ENCODE measurements around the gene TMEM161A.

TMEM161A gene

DNA sequence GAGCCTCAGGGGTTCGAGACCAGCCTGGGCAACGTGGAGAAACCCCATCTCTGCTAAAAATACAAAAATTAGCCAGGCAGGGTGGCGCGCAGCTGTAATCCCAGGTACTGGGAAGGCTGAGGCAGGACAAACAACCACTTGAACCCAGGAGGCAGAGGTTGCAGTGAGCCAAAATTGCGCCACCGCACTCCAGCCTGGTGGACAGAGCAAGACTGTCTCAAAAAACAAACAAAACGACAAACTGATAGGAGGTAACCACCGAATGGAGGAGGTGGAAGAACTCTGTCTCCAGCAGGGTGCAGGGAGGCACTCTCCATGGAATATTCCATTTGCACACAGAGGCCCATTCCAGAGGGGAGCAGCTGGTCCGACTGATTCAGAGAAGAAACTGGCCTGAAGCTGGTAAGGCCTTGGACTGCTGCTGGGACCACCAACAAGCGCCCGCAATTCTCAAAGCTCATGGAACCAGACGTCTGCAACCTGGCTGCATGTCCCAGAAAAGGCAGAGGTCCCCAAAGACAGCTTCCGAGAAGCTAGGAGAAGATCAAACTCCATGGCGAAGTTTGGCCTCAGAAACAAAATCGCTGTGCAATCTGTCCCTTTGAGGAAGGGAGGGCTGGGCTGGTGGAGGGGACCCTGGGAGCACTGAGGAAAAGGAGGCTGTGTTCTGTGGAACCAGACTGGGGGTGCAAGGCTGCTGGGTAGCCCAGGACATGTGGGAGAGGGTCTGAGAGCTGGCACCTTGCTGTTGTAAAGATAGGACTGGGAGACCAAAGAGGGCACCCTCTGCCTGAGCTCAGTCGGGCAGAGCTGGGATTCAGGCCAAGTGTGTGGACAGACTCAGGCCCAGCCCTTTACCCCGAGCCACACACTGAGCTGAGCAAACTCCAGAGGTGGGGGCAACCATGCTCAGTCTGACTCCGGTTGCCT lies 39.3 kb downstream of the TMEM161A start:
- H3K9me3 Mint-ChIP-seq = no peaks in the 10 kb centered on the region

DNA sequence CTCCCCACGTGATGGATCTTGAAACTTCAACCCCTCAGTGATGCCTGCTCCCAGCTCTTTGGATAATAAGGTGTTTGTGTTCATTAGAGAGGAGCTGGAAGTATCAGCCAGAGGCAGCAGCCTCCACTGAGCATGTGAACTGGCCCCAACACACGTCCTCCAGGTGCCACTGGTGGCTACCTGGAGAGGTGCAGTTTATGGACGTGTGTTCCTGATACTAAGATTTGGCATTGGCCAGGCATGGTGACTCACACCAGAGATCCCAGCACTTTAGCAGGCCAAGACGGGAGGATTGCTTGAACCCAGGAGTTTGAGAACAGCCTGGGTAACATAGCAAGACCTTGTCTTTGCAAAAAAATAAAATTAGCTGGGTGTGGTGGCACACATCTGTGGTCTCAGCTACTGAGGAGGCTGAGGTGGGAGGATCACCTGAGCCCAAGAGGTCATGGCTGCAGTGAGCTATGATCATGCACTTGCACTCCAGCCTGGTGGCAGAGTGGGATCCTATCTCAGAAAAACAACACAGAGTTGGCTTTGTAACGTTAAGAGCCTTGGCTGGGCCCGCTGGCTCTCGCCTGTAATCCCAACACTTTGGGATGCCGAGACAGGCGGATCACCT lies 40.1 kb downstream of the TMEM161A start:
- no peaks in the 10 kb centered on the region for H3K4me1 Mint-ChIP-seq
- H3K4me3 Mint-ChIP-seq = no peak overlapping the region
- no peaks in the 10 kb centered on the region for H3K9me3 Mint-ChIP-seq
- peaks cover 13% of the 10 kb centered on the region for H3K36me3 Mint-ChIP-seq
- H3K27me3 Mint-ChIP-seq = no peaks in the 10 kb centered on the region
- no peak overlapping the region for H3K27ac Mint-ChIP-seq
- ATAC-seq = no peak

More for the DNA sequence above, 39.3 kb downstream of the TMEM161A start:
- Mint-ChIP-seq H3K36me3 (peaks cover 13% of the 10 kb centered on the region), H3K27ac (no peak overlapping the region), H3K4me1 (no peaks in the 10 kb centered on the region), H3K27me3 (no peaks in the 10 kb centered on the region), H3K4me3 (no peak overlapping the region)
- no peak for ATAC-seq

DNA sequence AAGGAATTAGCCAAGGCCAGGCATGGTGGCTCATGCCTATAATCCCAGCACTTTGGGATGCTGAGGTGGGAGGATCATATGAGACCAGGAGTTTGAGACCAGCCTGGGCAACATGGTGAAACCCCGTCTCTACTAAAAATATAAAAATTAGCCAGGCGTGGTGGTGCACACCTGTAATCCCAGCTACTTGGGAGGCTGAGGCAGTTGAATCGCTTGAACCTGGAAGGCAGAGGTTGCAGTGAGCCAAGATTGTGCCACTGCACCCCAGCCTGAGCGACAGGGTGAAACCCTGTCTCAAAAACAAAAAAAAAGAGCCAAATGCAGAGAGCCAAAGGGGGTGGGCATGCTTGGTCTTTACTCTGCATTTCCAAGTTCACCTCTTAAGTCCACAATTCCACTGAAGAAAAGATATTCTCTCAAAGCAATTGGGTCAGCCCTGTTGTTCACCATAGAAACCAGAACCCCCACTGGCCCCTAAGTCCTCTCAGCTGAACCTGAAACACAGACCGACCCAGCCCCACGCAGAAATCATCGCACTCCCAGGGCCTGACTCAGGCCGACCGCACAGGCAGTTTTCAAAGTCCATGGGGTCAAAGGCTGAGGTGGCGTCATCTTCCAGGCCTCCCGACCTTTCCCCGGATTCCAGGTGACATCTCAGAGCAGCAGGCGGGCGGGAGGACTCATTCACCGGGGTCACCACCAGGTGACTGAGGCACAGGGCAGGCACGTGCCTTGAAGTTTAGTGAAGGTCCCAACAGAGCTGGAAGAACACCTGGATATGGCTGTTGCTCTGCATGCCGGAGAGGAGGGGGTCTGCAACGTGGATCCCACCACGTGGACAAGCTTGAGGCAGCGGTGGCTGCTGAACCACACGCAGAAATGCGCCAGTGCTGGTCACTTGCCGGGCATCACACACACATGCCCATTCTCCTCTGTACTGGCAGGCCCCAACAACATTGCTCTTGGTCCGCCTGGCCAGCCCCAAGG lies 41.3 kb downstream of the TMEM161A start:
- no peak overlapping the region for H3K27ac Mint-ChIP-seq
- no peaks in the 10 kb centered on the region for H3K4me1 Mint-ChIP-seq
- peaks cover 13% of the 10 kb centered on the region for H3K36me3 Mint-ChIP-seq
- no peaks in the 10 kb centered on the region for H3K27me3 Mint-ChIP-seq
- ATAC-seq = no peak
- H3K9me3 Mint-ChIP-seq = no peaks in the 10 kb centered on the region
- no peak overlapping the region for H3K4me3 Mint-ChIP-seq

DNA sequence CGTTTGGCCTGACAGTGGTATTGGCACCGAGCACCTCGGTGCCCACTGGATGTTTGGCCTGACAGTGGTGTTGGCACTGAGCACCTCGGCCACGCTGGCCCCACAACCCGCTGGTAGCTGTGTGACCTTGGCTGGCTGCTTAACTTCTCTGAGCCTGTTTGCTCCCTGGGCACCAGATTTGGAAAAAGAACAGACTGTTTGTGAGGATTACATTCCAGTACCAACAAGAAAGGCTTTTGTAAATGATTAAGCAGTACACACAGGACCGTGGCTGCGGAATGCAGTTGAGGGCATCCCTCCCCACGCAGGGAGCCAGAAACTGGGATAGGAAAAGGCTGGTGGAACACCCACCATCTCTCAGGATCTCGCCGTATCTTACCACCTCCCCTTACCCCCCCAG lies 42.6 kb downstream of the TMEM161A start:
- Mint-ChIP-seq H3K9me3 (no peaks in the 10 kb centered on the region), H3K27ac (no peak overlapping the region), H3K4me3 (no peak overlapping the region), H3K27me3 (no peaks in the 10 kb centered on the region), H3K36me3 (peaks cover 12% of the 10 kb centered on the region), H3K4me1 (no peaks in the 10 kb centered on the region)
- no peak for ATAC-seq

DNA sequence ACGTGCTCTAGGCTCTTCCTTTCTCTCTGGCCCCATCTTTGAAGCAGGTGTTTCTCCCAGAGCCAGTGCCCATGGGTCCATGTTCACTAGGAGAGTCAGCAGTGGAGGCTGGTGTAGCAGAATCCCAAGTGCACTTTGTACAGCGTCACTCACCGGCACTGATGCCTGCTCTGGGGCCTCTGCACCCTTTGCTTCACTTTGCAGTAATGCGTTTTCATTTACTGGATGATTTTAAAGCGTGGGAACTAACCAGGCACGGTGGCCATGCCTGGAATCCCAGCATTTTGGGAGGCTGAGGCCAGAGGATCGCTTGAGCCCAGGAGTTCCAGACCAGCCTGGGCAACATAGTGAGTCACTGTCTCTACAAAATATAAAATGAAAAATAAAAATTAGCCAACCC lies 43.8 kb downstream of the TMEM161A start:
- Mint-ChIP-seq H3K36me3 (peaks cover 6% of the 10 kb centered on the region), H3K4me3 (no peak overlapping the region), H3K4me1 (no peaks in the 10 kb centered on the region), H3K9me3 (no peaks in the 10 kb centered on the region), H3K27ac (no peak overlapping the region), H3K27me3 (no peaks in the 10 kb centered on the region)
- ATAC-seq = no peak

DNA sequence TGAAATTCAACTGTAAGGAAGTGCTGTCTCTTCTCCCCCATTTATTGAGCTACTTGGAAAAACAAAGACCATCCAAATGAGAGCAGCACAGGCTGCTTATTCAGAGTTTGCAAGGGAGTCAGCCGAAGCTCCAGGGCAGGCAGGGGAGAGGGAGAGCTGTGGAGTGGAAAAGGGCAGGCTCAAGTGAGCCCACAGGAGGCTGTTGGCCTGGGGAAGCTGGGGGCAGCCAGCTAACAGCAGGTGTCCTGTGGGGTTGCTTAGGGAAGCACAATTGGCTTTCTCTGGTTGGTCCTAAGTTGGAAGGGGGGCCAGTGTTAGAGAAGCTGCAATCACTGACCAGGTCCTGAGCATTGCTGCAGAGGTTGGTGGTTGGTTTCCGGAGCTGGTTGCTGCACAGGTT lies 50.6 kb downstream of the TMEM161A start:
- ATAC-seq = no peak
- peak overlapping the region; percentile 31 for H3K27ac Mint-ChIP-seq
- H3K36me3 Mint-ChIP-seq = peaks cover 5% of the 10 kb centered on the region
- H3K4me1 Mint-ChIP-seq = peaks cover 20% of the 10 kb centered on the region
- H3K27me3 Mint-ChIP-seq = no peaks in the 10 kb centered on the region
- H3K9me3 Mint-ChIP-seq = no peaks in the 10 kb centered on the region
- H3K4me3 Mint-ChIP-seq = no peak overlapping the region

DNA sequence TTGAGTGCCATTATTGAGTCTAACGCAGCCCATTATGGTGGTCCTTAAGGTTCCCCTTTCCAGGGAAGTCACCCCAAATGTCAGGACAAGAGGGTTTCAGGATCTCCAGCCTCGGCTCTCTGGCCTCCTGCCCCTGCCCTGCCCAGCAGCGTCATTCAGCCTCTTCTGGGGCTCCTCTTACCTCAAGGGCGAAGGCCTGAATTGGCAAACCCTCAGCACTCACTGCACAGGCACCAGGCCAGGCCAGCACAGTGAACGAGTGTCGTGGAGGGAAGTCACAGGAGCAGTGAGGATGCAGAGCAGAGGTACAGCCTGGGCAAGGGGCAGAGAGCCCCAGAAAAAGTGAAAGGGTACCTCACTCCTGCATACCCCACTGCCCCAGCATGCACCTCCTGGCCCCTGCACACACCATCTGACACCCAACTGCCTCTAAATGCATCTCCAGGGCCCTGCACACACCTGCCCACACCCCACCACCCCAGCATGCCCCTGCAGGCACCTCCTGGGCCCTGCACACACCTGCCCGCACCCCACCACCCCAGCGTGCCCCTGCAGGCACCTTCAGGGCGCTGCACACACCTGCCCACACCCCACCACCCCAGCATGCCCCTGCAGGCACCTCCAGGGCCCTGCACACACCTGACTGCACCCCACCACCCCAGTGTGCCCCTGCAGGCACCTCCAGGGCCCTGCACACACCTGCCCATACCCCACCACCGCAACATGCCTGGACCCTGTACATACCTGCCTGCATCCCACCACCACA lies 54.7 kb downstream of the TMEM161A start:
- ATAC-seq = peak; percentile 8

DNA sequence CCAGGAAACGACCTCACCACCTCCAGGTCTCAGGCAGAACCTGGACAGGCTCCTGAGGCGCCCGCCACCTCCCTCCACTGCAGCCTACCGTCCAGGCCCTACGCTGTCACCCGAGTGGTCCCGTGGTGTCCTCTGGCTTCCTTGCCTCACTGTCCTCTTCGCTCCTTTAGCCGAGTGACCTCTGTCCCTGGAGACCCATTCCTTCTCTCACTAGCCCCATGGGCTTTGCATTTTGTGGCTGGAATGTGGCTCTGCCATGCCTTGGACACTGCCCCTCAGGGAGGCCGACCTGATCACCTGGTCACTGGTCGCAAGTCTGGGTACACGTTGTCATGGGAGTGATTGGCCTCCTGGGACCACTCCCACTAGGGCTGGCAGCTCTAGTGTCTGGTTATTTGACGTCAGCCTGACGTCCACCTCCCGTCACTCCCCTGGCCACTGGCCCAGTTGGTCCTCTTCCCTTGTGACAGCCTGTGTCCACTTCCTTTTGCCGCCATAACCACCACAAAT lies 56.6 kb downstream of the TMEM161A start:
- Mint-ChIP-seq H3K9me3 (no peaks in the 10 kb centered on the region), H3K27ac (peak overlapping the region; percentile 44), H3K4me1 (peaks cover 52% of the 10 kb centered on the region), H3K27me3 (no peaks in the 10 kb centered on the region), H3K4me3 (no peak overlapping the region), H3K36me3 (peaks cover 36% of the 10 kb centered on the region)
- no peak for ATAC-seq

More for the DNA sequence above, 54.7 kb downstream of the TMEM161A start:
- Mint-ChIP-seq H3K4me1 (peaks cover 45% of the 10 kb centered on the region), H3K36me3 (peaks cover 17% of the 10 kb centered on the region), H3K9me3 (no peaks in the 10 kb centered on the region), H3K27me3 (no peaks in the 10 kb centered on the region), H3K4me3 (no peak overlapping the region), H3K27ac (no peak overlapping the region)

DNA sequence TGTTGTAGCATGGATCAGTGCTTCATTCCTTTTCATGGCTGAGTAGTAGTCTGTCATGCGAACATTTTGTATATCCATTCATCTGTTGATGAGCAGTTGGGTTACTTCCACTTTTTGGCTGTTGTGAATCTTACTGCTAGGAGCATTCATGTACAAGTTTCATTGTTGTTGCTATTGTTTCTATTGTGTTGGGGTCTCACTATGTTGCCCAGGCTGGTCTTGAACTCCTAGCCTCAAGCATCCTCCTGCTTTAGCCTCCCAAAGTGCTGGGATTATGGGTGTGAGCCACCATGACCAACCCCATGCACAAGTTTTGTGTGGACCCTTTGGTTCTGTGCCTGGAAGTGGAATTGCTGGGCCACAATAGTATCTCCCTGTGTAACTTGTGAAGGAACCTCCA lies 58.7 kb downstream of the TMEM161A start:
- no peak overlapping the region for H3K4me3 Mint-ChIP-seq
- no peaks in the 10 kb centered on the region for H3K27me3 Mint-ChIP-seq
- peaks cover 37% of the 10 kb centered on the region for H3K36me3 Mint-ChIP-seq
- no peak overlapping the region for H3K27ac Mint-ChIP-seq
- H3K9me3 Mint-ChIP-seq = no peaks in the 10 kb centered on the region
- ATAC-seq = no peak
- H3K4me1 Mint-ChIP-seq = peaks cover 58% of the 10 kb centered on the region

DNA sequence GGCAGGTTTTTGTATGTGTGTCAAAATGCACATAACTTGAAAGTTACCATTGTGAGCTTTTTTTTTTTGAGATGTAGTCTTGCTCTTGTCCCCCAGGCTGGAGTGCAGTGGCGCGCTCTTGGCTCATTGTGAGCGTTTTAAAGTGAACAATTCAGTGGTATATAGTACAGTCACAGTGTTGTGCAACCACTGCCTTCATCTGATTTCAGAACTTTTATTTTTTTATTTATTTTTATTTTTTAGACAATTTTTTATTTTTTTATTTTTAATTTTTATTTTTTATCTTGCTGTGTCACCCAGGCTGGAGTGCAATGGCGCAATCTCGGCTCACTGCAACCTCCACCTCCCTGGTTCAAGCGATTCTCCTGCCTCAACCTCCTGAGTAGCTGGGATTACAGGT lies 59.5 kb downstream of the TMEM161A start:
- Mint-ChIP-seq H3K4me3 (no peak overlapping the region), H3K36me3 (peaks cover 32% of the 10 kb centered on the region), H3K27me3 (no peaks in the 10 kb centered on the region), H3K4me1 (peaks cover 58% of the 10 kb centered on the region), H3K27ac (no peak overlapping the region), H3K9me3 (no peaks in the 10 kb centered on the region)
- no peak for ATAC-seq

DNA sequence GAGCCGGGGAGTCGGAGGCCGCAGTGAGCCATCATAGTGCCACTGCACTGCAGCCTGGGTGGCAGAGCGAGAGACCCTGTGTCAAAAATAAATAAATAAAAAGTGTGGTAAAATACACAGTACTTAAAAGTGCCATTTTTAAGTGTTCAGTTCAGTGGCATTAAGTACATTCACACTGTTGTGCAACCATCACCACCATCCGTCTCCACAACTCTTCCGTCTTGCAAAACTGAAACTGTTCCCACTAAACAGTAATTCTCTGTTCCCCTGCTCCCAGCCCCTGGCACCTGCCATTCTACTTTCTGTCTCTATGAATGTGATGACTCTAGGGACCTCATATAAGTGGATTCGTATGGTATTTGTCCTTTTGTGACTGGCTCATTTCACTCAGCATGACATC lies 61.2 kb downstream of the TMEM161A start:
- Mint-ChIP-seq H3K27me3 (no peaks in the 10 kb centered on the region), H3K9me3 (no peaks in the 10 kb centered on the region), H3K4me3 (no peak overlapping the region), H3K36me3 (peaks cover 34% of the 10 kb centered on the region), H3K27ac (no peak overlapping the region), H3K4me1 (peaks cover 62% of the 10 kb centered on the region)
- no peak for ATAC-seq

DNA sequence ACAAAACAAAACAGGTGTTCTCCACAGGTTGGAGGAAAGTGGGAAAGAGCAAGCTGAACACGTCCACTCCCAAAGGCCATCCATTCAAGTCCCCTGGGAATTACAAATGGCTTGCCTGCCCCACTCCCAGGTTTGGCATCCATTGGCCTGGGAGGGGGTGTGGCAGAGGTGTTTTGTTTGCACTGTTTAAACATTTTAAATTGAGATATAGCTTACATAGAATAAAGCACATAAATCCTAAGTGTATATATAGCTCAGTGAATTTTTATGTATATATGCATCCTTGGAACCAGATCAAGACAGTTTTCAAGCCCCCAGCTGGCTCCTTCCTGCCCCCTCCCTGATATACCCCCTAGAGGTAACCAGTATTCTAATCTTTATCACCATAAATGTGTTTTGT lies 61.8 kb downstream of the TMEM161A start:
- Mint-ChIP-seq H3K27me3 (no peaks in the 10 kb centered on the region), H3K9me3 (no peaks in the 10 kb centered on the region), H3K36me3 (peaks cover 34% of the 10 kb centered on the region), H3K4me1 (peaks cover 56% of the 10 kb centered on the region), H3K27ac (no peak overlapping the region), H3K4me3 (no peak overlapping the region)
- no peak for ATAC-seq

DNA sequence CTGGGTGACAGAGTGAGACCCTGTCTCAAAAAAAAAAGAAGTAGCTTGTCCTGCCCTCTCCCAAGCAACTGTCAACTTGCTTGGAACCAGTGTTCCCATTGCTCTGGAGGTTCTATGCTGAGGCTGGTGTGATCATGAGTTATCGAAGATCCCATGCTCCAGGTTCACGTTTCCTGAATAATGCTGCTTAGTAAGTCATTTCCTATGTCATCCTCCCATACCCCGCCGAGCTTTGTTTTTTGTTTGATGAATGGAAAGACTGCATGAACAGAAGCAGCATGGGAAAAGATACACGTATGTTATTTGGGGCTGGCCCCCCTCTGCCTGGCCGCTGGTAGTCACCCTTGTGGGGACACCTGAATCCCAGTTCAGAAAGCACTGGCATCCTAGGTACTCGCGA lies 63.2 kb downstream of the TMEM161A start:
- no peak for ATAC-seq
- Mint-ChIP-seq H3K36me3 (peaks cover 34% of the 10 kb centered on the region), H3K27ac (no peak overlapping the region), H3K4me3 (no peak overlapping the region), H3K27me3 (no peaks in the 10 kb centered on the region), H3K4me1 (peaks cover 64% of the 10 kb centered on the region), H3K9me3 (no peaks in the 10 kb centered on the region)

DNA sequence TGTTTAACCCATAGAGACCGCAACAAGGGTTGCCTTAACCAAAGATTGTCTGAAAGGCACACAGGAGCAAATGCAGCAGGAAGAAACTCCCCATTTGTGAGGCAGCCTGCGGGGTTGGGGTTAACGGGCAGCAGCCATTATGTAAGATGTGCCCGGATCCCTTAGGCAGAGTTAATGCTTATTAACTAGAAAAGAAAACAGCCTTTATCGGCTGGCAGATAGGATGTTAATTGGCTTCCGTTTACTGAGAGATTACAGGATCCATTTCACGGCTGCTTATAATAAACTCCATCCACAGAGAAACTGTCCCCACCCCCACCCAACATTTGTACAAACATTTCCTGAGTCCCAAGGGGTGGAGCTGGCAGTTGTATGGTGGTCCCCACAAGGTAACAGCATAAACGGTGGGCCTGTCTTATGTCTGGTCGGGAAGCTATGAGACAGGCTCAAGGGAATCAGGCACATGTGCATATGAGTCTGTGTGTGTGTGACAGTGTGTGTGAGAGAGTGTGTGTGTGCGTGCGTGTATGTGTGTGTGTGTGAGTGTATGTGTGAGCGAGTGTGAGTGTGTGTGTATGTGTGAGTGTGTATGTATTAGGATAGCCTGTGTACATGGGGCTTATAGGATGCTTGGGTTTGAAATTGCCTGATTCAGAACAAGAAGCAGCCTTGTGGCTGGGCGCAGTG lies 63.9 kb downstream of the TMEM161A start:
- peaks cover 31% of the 10 kb centered on the region for H3K36me3 Mint-ChIP-seq
- H3K9me3 Mint-ChIP-seq = no peaks in the 10 kb centered on the region
- peaks cover 64% of the 10 kb centered on the region for H3K4me1 Mint-ChIP-seq
- no peak for ATAC-seq
- no peak overlapping the region for H3K4me3 Mint-ChIP-seq
- no peak overlapping the region for H3K27ac Mint-ChIP-seq
- no peaks in the 10 kb centered on the region for H3K27me3 Mint-ChIP-seq
